Measurements from ENCODE around the gene PHKA2.

The PHKA2 gene

DNA sequence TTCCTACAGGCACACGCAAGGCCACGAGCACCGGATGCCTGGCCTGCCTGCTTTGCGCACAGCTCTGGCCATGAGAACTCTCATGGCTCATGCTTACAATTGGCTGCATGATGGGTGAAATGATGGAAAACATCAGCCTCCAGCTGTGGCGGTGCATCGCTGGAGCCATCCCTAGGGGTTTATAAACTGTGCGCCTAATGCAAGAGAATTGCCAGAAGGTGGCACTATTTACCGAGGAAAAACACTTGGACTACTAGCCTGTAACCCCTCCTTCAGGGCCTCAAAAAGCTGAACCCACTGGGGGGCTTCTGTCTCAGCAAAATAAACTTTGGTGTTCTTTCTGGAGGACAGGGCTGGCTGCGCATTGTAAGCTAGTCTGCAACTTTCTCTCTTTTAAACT is 51.9 kb downstream of the PHKA2 start:
- Mint-ChIP-seq H3K9me3 (ENCODE audit: low read depth) (no peaks in the 10 kb centered on the region), H3K4me3 (no peak overlapping the region), H3K27me3 (no peaks in the 10 kb centered on the region), H3K4me1 (ENCODE audit: low read depth) (no peaks in the 10 kb centered on the region), H3K27ac (no peak overlapping the region), H3K36me3 (peaks cover 2% of the 10 kb centered on the region)

DNA sequence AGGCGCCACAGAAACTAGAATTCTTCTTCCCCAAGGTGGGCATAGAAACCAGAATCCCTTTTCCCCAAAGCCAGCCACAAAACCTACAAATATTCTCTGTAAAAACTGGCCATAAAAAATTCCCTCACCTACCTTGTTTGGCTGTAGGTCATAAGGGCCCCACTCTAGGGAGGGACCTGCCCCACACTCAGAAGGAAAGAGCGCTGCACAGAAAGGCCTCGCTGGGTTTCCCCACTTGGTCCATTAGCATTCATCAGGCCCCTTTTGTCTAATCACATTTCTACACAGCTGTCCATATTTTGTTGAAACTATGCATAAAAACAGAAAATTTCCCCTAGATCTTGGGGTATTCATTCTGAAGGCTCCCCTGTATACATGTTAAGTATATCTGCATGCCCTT is 54.1 kb downstream of the PHKA2 start:
- H3K4me3 Mint-ChIP-seq = no peak overlapping the region
- no peaks in the 10 kb centered on the region for H3K4me1 Mint-ChIP-seq (ENCODE audit: low read depth)
- no peaks in the 10 kb centered on the region for H3K27me3 Mint-ChIP-seq
- no peak overlapping the region for H3K27ac Mint-ChIP-seq
- H3K9me3 Mint-ChIP-seq (ENCODE audit: low read depth) = no peaks in the 10 kb centered on the region
- H3K36me3 Mint-ChIP-seq = peaks cover 2% of the 10 kb centered on the region

DNA sequence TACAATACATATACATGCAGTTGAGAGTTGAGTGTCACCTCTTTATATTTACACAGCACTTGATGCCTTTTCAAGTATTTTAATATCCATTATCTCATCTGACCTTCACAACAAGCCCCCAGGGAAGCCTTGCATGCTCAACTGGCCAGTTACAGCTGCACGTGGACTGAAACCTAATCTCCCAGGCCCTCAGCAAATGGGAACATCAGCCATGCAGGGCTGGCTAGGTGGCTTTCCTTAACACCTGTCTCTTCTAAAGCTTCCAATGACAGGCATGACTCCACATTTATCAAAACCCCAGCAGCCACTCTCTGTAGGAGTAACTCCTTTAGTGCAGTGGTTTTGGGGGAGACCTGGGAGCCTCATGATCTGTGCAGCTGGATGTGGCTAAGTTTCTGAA is 56.4 kb downstream of the PHKA2 start:
- no peak overlapping the region for H3K27ac Mint-ChIP-seq
- H3K9me3 Mint-ChIP-seq (ENCODE audit: low read depth) = no peaks in the 10 kb centered on the region
- no peak overlapping the region for H3K4me3 Mint-ChIP-seq
- peaks cover 2% of the 10 kb centered on the region for H3K36me3 Mint-ChIP-seq
- H3K27me3 Mint-ChIP-seq = no peaks in the 10 kb centered on the region
- no peaks in the 10 kb centered on the region for H3K4me1 Mint-ChIP-seq (ENCODE audit: low read depth)

DNA sequence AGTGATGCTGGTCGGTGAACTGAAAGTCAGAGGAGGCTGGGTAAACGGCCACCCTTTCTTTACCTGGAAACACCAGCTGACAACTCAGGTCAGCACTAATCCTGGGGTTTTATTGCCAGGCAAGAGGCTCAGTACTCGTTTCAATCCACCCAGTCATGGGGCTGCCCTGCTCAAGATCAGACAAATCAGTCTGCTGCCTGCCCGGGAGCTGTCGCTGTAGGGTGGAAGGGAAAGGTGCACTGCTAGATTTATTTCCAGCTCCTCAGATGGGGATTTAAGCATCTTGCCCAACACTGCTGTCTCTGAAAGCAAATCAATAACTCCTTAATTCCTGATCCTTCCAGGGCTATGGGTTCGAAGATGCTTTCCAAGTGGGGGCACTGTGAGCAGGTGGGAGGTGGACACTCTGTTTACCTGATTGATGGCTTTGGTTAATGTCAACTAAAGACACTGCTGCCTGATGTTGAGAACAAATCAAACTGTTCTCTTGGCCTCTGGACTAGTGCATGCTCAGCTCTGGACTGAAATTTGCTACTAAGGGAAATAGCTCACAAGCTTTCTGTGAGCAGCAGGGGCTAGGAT is 59.3 kb downstream of the PHKA2 start:
- H3K9me3 Mint-ChIP-seq (ENCODE audit: low read depth) = no peaks in the 10 kb centered on the region
- H3K27ac Mint-ChIP-seq = no peak overlapping the region
- H3K27me3 Mint-ChIP-seq = no peaks in the 10 kb centered on the region
- no peaks in the 10 kb centered on the region for H3K4me1 Mint-ChIP-seq (ENCODE audit: low read depth)
- H3K4me3 Mint-ChIP-seq = no peak overlapping the region
- peaks cover 4% of the 10 kb centered on the region for H3K36me3 Mint-ChIP-seq

DNA sequence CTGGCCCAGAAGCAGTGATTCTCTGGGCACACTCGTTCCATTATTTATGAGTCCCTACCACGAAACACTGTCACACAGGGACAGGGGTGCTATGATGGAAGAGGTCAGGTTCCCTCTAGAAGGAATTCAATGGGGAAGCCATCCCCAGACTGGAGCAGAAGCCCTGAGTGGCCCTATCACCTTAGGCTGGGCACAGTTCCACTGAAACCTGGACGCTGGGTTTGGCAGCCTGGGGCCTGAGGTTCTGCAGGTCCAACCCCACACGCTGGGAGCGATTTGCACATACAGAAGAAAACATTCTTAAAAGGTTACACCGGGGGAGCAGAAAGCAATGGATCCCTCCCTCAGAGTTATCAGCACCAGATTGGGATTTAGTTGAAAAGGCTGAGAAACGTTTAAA is 63.3 kb downstream of the PHKA2 start:
- Mint-ChIP-seq H3K9me3 (ENCODE audit: low read depth) (no peaks in the 10 kb centered on the region), H3K27me3 (no peaks in the 10 kb centered on the region), H3K36me3 (peaks cover 11% of the 10 kb centered on the region), H3K4me1 (ENCODE audit: low read depth) (no peaks in the 10 kb centered on the region), H3K27ac (no peak overlapping the region), H3K4me3 (no peak overlapping the region)

DNA sequence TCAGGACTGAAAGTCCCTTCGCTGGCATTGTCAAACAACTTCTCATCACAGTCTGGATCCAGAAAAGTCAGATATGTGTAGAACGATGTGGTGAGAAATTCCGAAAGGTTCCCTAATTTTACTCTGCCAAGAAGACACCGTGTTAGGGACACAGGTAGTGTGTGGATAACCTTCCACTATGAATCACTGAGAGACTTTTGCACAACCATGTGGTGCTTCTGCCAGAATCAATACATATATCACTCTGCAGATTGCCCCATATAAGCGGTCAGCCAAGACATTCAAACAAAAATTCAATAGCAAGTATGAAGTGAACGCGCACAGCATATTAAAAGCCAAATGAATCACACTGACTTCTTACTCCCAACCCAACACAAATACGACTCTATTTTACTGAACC is 63.8 kb downstream of the PHKA2 start:
- Mint-ChIP-seq H3K27ac (no peak overlapping the region), H3K4me1 (ENCODE audit: low read depth) (no peaks in the 10 kb centered on the region), H3K27me3 (no peaks in the 10 kb centered on the region), H3K4me3 (no peak overlapping the region), H3K9me3 (ENCODE audit: low read depth) (no peaks in the 10 kb centered on the region), H3K36me3 (peaks cover 11% of the 10 kb centered on the region)

DNA sequence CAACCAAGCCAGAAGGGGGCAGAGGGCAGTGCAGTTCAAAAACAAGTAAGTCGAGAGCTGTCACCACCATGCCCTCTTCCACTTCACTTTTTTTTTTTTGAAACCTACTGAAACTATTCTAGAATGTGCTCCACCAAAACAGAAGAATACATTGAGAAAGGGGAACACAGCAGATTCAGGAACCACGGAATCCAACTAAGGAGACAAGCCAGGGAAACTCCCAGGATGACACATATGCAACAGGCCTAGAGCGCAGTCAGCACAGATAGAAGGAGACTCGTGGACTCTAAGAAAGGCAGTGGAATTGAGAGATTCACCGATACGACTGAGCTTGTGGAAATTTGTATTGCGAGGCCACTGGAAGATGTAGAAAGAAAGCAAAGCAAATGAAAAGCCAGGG is 66.1 kb downstream of the PHKA2 start:
- no peaks in the 10 kb centered on the region for H3K9me3 Mint-ChIP-seq (ENCODE audit: low read depth)
- H3K4me1 Mint-ChIP-seq (ENCODE audit: low read depth) = no peaks in the 10 kb centered on the region
- H3K4me3 Mint-ChIP-seq = no peak overlapping the region
- H3K27me3 Mint-ChIP-seq = no peaks in the 10 kb centered on the region
- no peak overlapping the region for H3K27ac Mint-ChIP-seq
- peaks cover 11% of the 10 kb centered on the region for H3K36me3 Mint-ChIP-seq

DNA sequence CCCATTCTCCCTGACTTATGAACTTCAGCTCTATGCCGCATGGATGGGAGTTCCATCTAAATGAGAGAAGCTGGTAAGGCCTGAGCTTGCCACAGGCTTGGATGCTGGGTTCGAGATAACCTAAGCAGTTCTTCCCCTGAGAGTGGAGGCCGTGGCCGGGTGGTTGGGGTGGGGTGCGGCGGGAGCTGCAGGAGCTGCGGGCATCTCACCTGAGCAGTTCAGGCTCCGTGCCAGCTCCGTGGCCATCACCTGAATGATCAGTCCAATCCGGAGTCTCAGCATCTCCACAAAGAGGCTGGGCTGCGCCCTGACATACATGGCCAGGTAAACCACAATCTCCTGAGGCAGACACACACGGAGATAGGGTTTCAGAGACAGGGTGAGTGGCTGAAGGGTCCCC is 77.6 kb downstream of the PHKA2 start:
- H3K4me3 Mint-ChIP-seq = no peak overlapping the region
- H3K4me1 Mint-ChIP-seq (ENCODE audit: low read depth) = no peaks in the 10 kb centered on the region
- no peaks in the 10 kb centered on the region for H3K27me3 Mint-ChIP-seq
- H3K9me3 Mint-ChIP-seq (ENCODE audit: low read depth) = no peaks in the 10 kb centered on the region
- H3K27ac Mint-ChIP-seq = no peak overlapping the region
- H3K36me3 Mint-ChIP-seq = peaks cover 2% of the 10 kb centered on the region

DNA sequence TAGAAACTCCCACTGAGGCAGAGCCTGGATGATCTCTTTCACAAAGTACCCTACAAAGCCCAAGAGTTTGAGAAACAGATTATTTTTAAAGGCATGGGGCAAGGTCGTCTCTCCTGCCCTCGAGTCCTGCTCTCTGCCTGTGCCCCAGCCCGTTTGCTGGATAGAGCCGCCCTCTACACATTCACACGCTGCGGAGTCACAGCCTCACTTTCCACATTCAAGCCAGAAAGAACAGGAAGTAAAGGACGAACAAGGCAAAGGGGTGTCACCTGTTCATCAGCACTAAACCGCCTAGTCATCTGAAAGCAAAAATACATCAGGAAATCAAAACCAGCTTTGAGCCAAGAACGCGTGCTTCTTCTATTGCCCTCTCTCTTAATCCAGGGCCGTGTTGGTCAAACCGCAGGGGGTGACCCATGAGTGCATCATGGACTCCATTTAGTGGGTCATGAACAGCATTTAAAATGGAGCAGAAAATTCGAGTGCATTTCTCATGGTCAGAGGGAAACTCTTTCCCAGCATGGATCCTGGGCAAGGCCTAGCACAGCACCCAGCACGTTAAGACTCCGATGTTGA is 83.4 kb downstream of the PHKA2 start:
- Mint-ChIP-seq H3K4me3 (no peak overlapping the region), H3K36me3 (no peaks in the 10 kb centered on the region), H3K27me3 (no peaks in the 10 kb centered on the region), H3K9me3 (ENCODE audit: low read depth) (no peaks in the 10 kb centered on the region), H3K4me1 (ENCODE audit: low read depth) (no peaks in the 10 kb centered on the region), H3K27ac (no peak overlapping the region)

DNA sequence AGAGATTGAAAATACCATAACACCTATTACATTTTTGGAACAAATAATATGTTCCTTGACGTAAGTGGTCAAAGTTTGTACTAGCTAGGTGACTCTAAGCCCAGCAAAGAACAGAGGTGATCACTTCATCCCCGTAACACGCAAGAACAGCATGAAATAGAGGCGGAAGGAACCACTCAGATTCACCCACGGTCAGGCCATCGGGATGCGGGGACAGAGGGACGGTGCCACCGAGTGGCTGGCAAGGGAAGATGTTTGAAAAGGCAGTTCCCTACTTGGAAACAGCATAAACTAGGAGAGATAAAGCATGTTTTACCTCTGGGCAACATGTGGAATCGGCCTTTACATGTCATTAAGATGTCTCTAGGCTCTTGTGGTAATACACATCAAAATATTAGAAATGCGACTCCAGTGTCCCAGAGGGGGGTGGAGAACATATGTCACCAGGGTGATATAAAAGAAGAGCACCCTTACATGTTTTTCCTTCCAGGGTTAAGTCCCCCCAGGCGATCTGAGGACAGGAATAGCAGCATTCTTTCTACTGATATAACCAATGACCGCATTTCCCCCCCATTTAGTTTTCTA is 84.0 kb downstream of the PHKA2 start:
- H3K4me1 Mint-ChIP-seq (ENCODE audit: low read depth) = no peaks in the 10 kb centered on the region
- no peaks in the 10 kb centered on the region for H3K9me3 Mint-ChIP-seq (ENCODE audit: low read depth)
- no peaks in the 10 kb centered on the region for H3K36me3 Mint-ChIP-seq
- no peak overlapping the region for H3K4me3 Mint-ChIP-seq
- no peak overlapping the region for H3K27ac Mint-ChIP-seq
- H3K27me3 Mint-ChIP-seq = no peaks in the 10 kb centered on the region

DNA sequence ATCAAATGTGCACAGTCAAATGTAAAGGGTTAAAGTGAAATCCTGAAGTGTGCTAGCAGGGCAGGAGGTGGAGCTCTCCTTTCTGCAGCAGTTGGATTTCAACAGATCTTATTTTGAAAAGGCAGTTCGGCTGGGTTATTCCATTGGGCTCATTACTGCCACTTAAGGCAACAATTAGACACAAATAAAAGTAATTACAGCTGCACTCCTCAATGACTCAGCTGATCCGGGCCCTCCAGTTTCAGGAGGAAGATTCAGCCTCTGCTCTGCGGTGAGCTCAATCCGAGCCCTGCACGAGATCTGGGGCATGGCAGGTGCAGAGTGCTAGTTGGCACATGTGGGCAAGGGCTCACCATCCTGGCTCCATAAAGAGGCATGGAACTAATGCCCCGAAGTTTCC is 85.4 kb downstream of the PHKA2 start:
- Mint-ChIP-seq H3K27ac (no peak overlapping the region), H3K27me3 (no peaks in the 10 kb centered on the region), H3K4me3 (no peak overlapping the region), H3K36me3 (no peaks in the 10 kb centered on the region), H3K4me1 (ENCODE audit: low read depth) (no peaks in the 10 kb centered on the region), H3K9me3 (ENCODE audit: low read depth) (no peaks in the 10 kb centered on the region)

DNA sequence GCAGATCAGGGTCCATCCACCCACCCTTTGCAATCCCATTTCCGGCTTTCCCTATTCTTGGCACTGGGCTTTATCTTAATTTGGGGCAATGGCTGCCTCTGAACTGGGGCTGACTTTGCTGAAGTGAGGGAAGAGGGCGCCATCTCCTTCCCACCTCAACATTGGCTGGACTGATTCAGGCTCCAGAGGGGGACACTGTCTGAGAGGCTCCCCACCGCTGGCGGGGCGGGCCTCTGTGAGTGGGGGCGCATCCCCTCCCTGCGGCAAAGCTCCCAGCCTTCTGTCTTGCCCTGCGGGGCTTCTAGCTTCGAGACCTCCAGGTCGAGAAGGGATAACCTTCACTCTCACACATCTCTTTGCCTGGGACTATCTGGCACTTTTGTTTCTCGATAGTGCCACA is 85.8 kb downstream of the PHKA2 start:
- no peaks in the 10 kb centered on the region for H3K4me1 Mint-ChIP-seq (ENCODE audit: low read depth)
- no peak overlapping the region for H3K4me3 Mint-ChIP-seq
- H3K27ac Mint-ChIP-seq = no peak overlapping the region
- no peaks in the 10 kb centered on the region for H3K27me3 Mint-ChIP-seq
- H3K9me3 Mint-ChIP-seq (ENCODE audit: low read depth) = no peaks in the 10 kb centered on the region
- no peaks in the 10 kb centered on the region for H3K36me3 Mint-ChIP-seq

DNA sequence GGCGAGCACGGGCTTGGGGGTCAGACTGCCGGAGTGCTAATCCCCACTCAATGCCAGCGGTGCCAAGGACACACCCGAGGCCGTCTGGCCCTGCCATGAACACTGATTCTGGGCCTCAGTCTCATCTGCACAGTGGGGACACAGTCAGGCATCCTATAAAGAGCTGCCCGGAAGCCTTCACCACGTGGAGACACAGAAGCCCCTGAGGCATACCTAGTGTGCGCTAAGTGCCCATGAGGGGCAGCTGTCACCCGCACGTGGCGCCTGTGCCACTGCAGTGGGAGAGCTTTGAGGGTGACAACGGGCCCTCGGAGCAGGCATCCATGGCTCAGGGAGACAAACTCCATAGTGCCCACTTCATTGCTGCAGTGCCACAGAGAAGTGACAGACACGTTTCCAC is 86.3 kb downstream of the PHKA2 start:
- Mint-ChIP-seq H3K36me3 (no peaks in the 10 kb centered on the region), H3K4me1 (ENCODE audit: low read depth) (no peaks in the 10 kb centered on the region), H3K27ac (no peak overlapping the region), H3K9me3 (ENCODE audit: low read depth) (no peaks in the 10 kb centered on the region), H3K4me3 (no peak overlapping the region), H3K27me3 (no peaks in the 10 kb centered on the region)

DNA sequence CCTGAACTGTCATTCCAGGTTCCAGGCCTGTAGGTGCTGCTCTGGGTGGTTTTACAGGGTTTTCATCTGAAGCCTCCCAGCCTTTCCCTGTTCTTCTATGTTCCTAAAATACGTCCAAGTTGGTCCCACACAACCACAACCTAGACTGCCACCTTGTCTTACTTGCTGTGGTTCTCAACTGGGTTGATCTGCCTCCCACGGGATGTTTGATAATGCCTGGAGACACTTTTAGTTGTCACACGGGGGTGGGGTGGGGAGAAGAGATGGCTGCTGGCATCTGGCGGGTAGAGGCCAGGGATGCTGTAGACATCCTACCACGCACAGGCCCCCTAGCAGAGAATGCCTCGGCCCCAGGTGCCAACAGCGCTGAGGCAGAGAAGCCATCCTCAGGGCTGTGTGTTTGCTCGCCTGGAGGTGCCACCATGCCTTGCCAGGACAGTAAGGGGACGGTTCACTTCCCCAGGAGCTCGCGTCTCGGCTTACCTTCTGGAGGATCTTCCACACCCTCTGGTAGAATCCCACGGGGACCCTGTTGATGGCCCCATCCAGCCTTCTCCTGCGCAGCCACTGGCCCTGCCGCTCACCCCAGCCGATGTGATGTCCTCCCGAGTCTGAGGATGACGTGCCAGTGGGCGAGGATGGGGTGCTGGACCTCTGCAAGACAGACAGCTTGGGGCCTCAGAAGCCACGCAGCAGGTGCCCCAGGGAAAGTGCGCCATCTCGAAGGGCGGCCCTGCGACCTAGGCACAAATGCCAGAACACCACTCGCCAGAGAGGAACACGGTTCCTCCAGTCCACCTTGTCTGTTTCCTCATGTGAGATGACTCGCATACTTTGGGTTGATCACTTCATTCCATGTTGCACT is 87.0 kb downstream of the PHKA2 start:
- Mint-ChIP-seq H3K27ac (no peak overlapping the region), H3K9me3 (ENCODE audit: low read depth) (no peaks in the 10 kb centered on the region), H3K27me3 (no peaks in the 10 kb centered on the region), H3K36me3 (no peaks in the 10 kb centered on the region), H3K4me3 (no peak overlapping the region), H3K4me1 (ENCODE audit: low read depth) (no peaks in the 10 kb centered on the region)

DNA sequence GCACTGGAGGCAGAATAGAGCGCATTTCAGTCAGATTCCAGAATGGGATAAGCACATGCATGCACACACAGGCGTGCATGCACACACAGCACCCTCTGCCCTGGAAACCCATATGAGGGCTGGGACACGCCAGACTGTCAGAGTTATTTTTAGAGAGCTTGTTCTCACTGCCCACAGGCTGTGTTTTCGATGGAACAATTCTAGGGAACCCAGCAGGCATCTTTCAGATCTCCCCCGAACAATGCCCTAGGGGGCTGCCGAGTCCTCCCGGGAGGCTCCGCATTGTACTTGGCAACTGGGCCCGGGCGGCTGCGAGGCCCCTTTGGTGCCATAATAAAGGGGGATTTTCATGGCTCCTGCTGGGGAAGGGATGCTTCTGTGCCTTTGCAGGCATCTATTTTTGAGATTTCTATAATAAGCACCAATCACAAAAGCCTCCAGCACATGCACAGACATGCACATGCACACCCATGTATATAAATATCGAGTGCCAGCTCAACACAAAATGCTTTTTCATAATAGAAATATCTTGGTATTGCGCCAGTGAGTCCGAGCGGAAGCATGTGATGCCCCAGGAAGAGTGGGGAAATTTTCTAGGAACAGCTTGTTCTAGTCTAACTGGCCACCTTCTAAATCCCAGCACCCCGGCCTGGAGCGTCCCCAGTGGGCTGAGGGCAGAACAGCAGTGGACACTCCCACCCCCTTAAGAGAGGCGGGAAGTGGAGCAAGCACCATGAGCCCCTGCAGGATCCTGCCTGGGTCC is 88.5 kb downstream of the PHKA2 start:
- no peak overlapping the region for H3K27ac Mint-ChIP-seq
- H3K27me3 Mint-ChIP-seq = no peaks in the 10 kb centered on the region
- no peaks in the 10 kb centered on the region for H3K9me3 Mint-ChIP-seq (ENCODE audit: low read depth)
- no peaks in the 10 kb centered on the region for H3K4me1 Mint-ChIP-seq (ENCODE audit: low read depth)
- H3K36me3 Mint-ChIP-seq = no peaks in the 10 kb centered on the region
- H3K4me3 Mint-ChIP-seq = no peak overlapping the region

All from activated naive CD8-positive, alpha-beta T cell (primary cell).